Muscle of leg (tissue), 11 donors: ENCODE measurements around the gene THRSP. TPM values are rescaled to one million over a fixed set of nuclear protein-coding genes. Genes with fewer than 3 reads are reported as not detected.
"Not testable (repeated sequence)": the region's sequence is repeated elsewhere in the genome, so short reads cannot be mapped to it uniquely, and the experiment has no call there.

ENCODE experiments used
- DNase-seq: peaks from one replicate; pipeline ENCODE4 v3.0.0; 2013
- H3K27ac ChIP-seq: one replicate; pipeline ENCODE4 v1.5.1; 2013; ENCODE audit warnings: mild to moderate bottlenecking, low read length, control low read depth
- H3K27me3 ChIP-seq: one replicate; pipeline ENCODE4 v1.6.1; 2013; ENCODE audit warnings: low read length; ENCODE audit not compliant: control insufficient read depth, insufficient read depth
- H3K36me3 ChIP-seq: one replicate; pipeline ENCODE4 v1.6.1; 2013; ENCODE audit warnings: low read length; ENCODE audit not compliant: control insufficient read depth, insufficient read depth
- H3K4me1 ChIP-seq: one replicate; pipeline ENCODE4 v1.6.1; 2013; ENCODE audit warnings: low read length; ENCODE audit not compliant: control insufficient read depth, insufficient read depth
- H3K4me3 ChIP-seq: one replicate; pipeline ENCODE4 v1.5.1; 2013; ENCODE audit warnings: low read length, control low read depth
- H3K9me3 ChIP-seq: replicated peaks from 2 replicates; pipeline ENCODE4 v1.6.1; 2013; ENCODE audit warnings: low read depth, low read length; ENCODE audit not compliant: control insufficient read depth
- WGBS: methylation state at CpG from one replicate; pipeline ENCODE4 v1.1.5; 2013; ENCODE audit warnings: missing lambda C conversion rate; ENCODE audit not compliant: insufficient coverage; 5-methylcytosine and 5-hydroxymethylcytosine counted together
- polyA plus RNA-seq, 8 donors: library from polyadenylated mRNA; unstranded; fragments of 120-200 nt; gene quantifications; one replicate each; pipeline versions ENCODE4 v1.2.1 to v1.2.3, GENCODE V29; 2013; ENCODE audit warnings: inconsistent platforms in 1 of 8, low replicate concordance in 1 of 8; ENCODE audit not compliant: insufficient read length in 8 of 8, insufficient read depth in 1 of 8
- total RNA-seq: library from RNA; stranded (reverse); fragments of 120-200 nt; gene quantifications from one replicate; pipeline ENCODE4 v1.2.4, GENCODE V29; 2013

Gene THRSP
- total and polyA plus RNA-seq, 9 donors, result 0.13 to 1.3 (median 0.20) TPM; not detected in 1

GRCh38 chr11:78027759-78028158 is 35.9 kb upstream of the THRSP start:
- Histone ChIP-seq H3K27ac (no peak overlapping the region), H3K4me1 (peaks cover 28% of the 10 kb centered on the region)
- no peak for DNase-seq

DNA sequence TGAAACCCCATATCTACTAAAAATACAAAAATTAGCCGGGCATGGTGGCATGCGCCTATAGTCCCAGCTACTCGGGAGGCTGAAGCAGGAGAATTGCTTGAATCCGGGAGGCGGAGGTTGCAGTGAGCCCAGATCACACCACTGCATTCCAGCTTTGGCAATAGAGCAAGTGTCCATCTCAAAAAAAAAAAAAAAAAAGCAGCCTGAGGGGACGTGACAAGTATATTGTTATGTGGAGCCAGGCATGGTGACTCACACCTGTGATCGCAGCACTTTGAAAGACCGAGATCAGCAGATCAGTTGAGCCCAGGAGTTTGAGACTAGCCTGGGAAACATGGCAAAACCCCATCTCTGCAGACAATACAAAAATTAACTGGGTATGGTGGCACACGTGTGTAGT is 35.2 kb upstream of the THRSP start:
- not testable (repeated sequence) for H3K36me3 ChIP-seq, H3K27me3 ChIP-seq, H3K4me3 ChIP-seq, H3K9me3 ChIP-seq, DNase-seq, H3K27ac ChIP-seq
- H3K4me1 ChIP-seq, result peaks cover 24% of the 10 kb centered on the region
- WGBS, result 88% methylated on average over 6 of the region's 9 CpGs

More at GRCh38 chr11:78027759-78028158, 35.9 kb upstream of the THRSP start:
- Histone ChIP-seq H3K4me3 (no peak overlapping the region), H3K9me3 (no peaks in the 10 kb centered on the region), H3K36me3 (no peaks in the 10 kb centered on the region), H3K27me3 (no peaks in the 10 kb centered on the region)
- no CpG with 5 or more reads among the region's 2 CpGs for WGBS

DNA sequence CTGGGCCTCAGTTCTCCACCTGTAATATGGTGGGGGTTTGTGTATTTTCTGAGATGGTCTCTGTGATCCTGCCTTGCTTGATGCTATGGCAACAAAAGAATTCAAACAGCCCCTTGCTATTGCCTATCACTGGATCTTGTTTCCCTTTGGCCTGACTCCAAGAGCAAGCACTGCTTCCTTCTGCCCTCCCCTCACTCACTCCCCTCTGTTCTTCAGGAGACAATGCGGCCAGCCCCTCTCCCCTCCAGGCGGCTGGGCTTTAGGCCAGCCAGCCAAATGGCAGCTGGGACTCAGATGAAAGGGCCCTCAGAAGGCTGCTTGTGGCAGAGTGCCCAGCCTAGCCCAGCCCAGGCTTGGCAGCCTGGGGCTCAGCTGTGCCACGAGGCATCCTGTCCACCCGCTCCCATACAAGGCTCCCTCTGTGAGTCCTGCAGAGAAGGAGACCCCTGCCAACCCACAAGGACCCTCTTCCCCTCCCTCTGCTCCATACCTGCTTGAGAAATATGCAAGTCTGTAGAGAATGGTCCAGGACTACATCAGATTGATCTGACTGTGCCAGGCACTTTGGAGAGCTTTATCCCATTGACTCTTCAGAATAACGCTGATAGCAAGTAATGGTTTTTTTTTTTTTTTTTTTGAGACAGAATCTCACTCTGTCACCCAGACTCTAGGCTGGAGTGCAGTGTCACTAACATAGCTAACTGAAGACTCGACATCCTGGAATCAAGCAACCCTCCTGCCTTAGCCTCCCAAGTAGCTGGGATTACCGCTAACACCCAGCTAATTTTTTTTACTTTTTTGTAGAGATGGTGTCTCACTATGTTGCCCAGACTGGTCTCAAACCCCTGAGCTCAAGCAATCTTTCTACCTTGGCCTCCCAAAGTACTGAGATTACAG is 33.0 kb upstream of the THRSP start:
- H3K4me3 ChIP-seq, result no peak overlapping the region
- peaks cover 24% of the 10 kb centered on the region for H3K4me1 ChIP-seq
- peak; percentile 92 for DNase-seq
- peak overlapping the region; percentile 59 for H3K27ac ChIP-seq
- H3K27me3 ChIP-seq, result no peaks in the 10 kb centered on the region
- WGBS, result 10% methylated on average over 3 of the region's 7 CpGs
- H3K36me3 ChIP-seq, result no peaks in the 10 kb centered on the region
- H3K9me3 ChIP-seq, result no peaks in the 10 kb centered on the region

GRCh38 chr11:78031629-78032028 is 32.0 kb upstream of the THRSP start:
- H3K4me3 ChIP-seq, result no peak overlapping the region
- WGBS, result 88% methylated on average over 3 of the region's 3 CpGs
- H3K27me3 ChIP-seq, result no peaks in the 10 kb centered on the region
- H3K27ac ChIP-seq, result no peak overlapping the region
- H3K36me3 ChIP-seq, result no peaks in the 10 kb centered on the region
- no peak for DNase-seq
- peaks cover 24% of the 10 kb centered on the region for H3K4me1 ChIP-seq
- no peaks in the 10 kb centered on the region for H3K9me3 ChIP-seq

GRCh38 chr11:78032090-78032489 is 31.6 kb upstream of the THRSP start:
- H3K4me3 ChIP-seq, result no peak overlapping the region
- H3K4me1 ChIP-seq, result peaks cover 25% of the 10 kb centered on the region
- no peaks in the 10 kb centered on the region for H3K9me3 ChIP-seq
- no peaks in the 10 kb centered on the region for H3K36me3 ChIP-seq
- peak overlapping the region; percentile 13 for H3K27ac ChIP-seq
- no peak for DNase-seq
- H3K27me3 ChIP-seq, result no peaks in the 10 kb centered on the region

DNA sequence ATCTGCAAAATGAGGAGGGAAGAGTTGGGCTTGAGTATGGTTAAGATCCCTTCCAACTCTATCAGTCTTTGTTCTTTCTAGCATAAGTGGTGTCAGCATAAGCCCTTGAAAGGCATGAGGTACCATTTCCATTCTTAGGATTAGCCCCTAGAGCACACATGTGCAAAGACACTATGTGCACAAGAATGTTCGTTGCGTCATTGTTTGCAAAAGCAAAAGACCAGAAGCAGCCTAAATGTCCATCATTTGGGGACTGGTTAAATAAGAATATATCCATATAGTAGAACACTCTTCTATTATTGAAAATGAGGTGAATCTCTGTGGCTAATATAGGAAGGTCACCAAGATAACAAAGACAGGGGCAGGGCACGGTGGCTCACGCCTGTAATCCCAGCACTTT is 30.6 kb upstream of the THRSP start:
- no peaks in the 10 kb centered on the region for H3K27me3 ChIP-seq
- H3K36me3 ChIP-seq, result no peaks in the 10 kb centered on the region
- H3K9me3 ChIP-seq, result no peaks in the 10 kb centered on the region
- no peak for DNase-seq
- no peak overlapping the region for H3K27ac ChIP-seq
- WGBS, result 80% methylated on average over 1 of the region's 4 CpGs
- peaks cover 31% of the 10 kb centered on the region for H3K4me1 ChIP-seq
- no peak overlapping the region for H3K4me3 ChIP-seq

- no peaks in the 10 kb centered on the region for H3K9me3 ChIP-seq
- no peak overlapping the region for H3K27ac ChIP-seq
- H3K36me3 ChIP-seq, result no peaks in the 10 kb centered on the region
- H3K27me3 ChIP-seq, result no peaks in the 10 kb centered on the region
- peaks cover 41% of the 10 kb centered on the region for H3K4me1 ChIP-seq
- no peak for DNase-seq
- WGBS, result 50% methylated on average over 8 of the region's 10 CpGs
- no peak overlapping the region for H3K4me3 ChIP-seq
These were observed 29.0 kb upstream of the THRSP start for GRCh38 chr11:78034623-78035022.

GRCh38 chr11:78036313-78036712 is 27.3 kb upstream of the THRSP start:
- WGBS, result 58% methylated on average over 2 of the region's 3 CpGs
- Histone ChIP-seq H3K4me1 (peaks cover 37% of the 10 kb centered on the region), H3K4me3 (no peak overlapping the region), H3K36me3 (no peaks in the 10 kb centered on the region), H3K9me3 (no peaks in the 10 kb centered on the region), H3K27ac (no peak overlapping the region), H3K27me3 (no peaks in the 10 kb centered on the region)
- no peak for DNase-seq

- H3K9me3 ChIP-seq, result no peaks in the 10 kb centered on the region
- H3K36me3 ChIP-seq, result no peaks in the 10 kb centered on the region
- H3K4me3 ChIP-seq, result no peak overlapping the region
- no peaks in the 10 kb centered on the region for H3K27me3 ChIP-seq
- no peak for DNase-seq
- WGBS, result 73% methylated on average over 3 of the region's 3 CpGs
- H3K27ac ChIP-seq, result no peak overlapping the region
- H3K4me1 ChIP-seq, result peaks cover 34% of the 10 kb centered on the region
These were observed 26.6 kb upstream of the THRSP start for GRCh38 chr11:78037056-78037455.

DNA sequence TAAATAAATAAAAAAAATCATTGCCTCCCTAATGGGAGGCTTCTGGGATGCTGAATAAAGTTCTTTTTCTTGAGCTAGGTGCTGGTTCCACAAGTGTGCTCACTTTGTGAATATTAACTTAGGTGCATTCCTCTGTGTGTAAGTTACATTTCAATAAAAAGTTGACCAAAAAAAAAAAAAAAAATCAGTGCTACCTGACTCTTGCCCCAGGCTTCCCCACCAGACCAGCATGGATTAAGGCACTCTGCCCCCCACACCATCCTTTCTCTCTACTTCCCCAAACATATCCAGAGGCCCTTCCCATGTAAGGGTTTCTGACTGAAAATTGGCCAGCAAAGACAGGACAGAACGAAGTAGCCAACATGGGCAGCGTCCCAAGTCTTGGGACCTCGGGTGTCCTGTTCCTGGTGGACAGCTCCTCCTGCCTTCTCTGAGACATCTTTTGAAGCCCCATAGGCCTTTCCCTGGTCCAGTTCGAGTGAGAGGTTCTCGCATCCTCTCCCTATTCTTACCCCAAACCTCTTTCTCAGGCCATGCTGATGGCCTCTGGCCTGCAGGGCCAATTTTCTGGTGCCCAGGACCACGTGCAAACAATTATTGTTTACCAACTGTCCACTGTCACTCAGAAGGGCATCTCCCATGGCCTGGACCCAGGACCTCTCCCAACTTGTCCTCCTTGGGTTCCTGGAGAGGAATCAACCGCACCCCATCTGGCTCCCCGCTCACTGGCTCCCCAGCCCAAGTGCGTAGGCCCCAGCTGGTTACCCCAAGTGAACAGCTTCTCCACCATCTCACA is 25.6 kb upstream of the THRSP start:
- Histone ChIP-seq H3K36me3 (no peaks in the 10 kb centered on the region), H3K27ac (no peak overlapping the region)
- 87% methylated on average over 9 of the region's 9 CpGs for whole genome bisulfite sequencing

More for the DNA sequence above, 25.6 kb upstream of the THRSP start:
- Histone ChIP-seq H3K4me1 (peaks cover 33% of the 10 kb centered on the region), H3K27me3 (no peaks in the 10 kb centered on the region), H3K4me3 (no peak overlapping the region), H3K9me3 (no peaks in the 10 kb centered on the region)
- no peak for DNase-seq
